ENCODE data around the gene CDKL4.

DNA sequence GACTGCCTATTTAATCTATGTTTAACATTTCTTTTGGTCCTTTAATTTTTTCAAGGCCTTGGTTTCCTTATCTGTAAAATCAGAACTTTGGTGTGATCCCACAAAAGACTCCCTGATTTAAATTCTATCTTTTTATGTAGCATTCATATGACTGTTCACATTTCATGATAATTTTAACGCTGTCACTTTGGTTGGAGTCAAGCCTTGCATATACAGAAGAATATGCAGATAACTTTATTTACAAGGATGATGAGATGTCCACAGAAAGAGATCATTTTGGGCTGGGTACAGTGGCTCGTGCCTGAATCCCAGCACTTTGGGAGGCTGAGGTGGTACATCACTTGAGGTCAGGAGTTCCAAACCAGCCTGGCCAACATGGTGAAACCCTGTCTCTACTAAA lies 84.5 kb downstream of the CDKL4 start:
- TF ChIP-seq FOXS1 (CRISPR knock-in tag; IDR thresholded peaks at IDR 0.05) = no peak
- no peak for TF ChIP-seq EP300 (IDR thresholded peaks at IDR 0.05)
- TF ChIP-seq POLR2A (IDR thresholded peaks at IDR 0.05; ENCODE audit: low read length) = no peak
- TF ChIP-seq NPAS2 (CRISPR knock-in tag; IDR thresholded peaks at IDR 0.05; ENCODE audit: borderline replicate concordance) = no peak
- TF ChIP-seq, protein P1, sequence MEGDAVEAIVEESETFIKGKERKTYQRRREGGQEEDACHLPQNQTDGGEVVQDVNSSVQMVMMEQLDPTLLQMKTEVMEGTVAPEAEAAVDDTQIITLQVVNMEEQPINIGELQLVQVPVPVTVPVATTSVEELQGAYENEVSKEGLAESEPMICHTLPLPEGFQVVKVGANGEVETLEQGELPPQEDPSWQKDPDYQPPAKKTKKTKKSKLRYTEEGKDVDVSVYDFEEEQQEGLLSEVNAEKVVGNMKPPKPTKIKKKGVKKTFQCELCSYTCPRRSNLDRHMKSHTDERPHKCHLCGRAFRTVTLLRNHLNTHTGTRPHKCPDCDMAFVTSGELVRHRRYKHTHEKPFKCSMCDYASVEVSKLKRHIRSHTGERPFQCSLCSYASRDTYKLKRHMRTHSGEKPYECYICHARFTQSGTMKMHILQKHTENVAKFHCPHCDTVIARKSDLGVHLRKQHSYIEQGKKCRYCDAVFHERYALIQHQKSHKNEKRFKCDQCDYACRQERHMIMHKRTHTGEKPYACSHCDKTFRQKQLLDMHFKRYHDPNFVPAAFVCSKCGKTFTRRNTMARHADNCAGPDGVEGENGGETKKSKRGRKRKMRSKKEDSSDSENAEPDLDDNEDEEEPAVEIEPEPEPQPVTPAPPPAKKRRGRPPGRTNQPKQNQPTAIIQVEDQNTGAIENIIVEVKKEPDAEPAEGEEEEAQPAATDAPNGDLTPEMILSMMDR (IDR thresholded peaks at IDR 0.05) = no peak
- no peak for TF ChIP-seq HOXA7 (CRISPR knock-in tag; IDR thresholded peaks at IDR 0.05)
- no peak for TF ChIP-seq HDAC2 (IDR thresholded peaks at IDR 0.05)

Data from A549 (cell line).